HG03097 (cell line): ENCODE data around the gene NGB.

Experiments
- ATAC-seq: cut with Tn5 transposase; IDR thresholded peaks from one replicate; pipeline ENCODE4 v1.9.1; 2021; ENCODE audit not compliant: unreplicated experiment, low FRiP score

NGB gene

DNA sequence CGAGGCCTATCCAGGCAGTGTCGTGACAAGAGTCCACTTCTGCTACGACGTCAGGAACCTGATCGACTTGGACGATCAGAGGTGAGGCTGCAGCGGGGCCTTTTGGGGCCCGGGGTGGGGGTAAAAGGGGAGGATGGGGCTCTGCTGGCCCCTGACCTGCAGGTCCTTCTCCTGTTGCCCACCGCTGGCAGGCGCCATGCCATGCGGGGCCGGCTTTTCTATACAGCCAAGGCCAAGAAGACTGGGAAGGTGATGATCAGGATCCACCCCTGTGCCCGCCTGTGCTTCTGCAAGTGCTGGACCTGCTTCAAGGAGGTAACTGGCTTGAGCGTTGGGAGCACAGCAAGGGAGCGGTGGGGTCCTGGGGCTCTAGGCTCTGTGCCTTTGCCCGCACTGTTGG lies 31.6 kb downstream of the NGB start:
- no peak for ATAC-seq

DNA sequence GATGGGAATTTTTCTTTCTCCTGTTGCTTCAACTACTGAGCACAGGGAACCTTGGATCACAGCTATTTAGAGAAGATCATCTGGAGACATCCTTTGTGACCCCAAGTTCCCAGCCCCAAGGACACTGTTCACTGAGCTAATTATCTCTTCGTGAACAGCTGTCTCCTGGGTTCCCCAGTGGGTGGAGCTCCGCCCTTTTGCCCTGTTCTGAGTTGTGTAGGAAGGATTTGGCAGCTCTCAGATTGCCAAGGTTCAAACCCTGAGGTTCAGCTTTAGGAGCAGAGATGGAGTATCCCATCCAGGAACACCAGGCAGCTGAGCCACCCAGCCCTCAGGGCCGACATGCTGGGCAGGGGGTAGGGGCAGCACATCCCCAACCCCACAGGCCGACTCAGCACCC lies 32.0 kb downstream of the NGB start:
- no peak for ATAC-seq

DNA sequence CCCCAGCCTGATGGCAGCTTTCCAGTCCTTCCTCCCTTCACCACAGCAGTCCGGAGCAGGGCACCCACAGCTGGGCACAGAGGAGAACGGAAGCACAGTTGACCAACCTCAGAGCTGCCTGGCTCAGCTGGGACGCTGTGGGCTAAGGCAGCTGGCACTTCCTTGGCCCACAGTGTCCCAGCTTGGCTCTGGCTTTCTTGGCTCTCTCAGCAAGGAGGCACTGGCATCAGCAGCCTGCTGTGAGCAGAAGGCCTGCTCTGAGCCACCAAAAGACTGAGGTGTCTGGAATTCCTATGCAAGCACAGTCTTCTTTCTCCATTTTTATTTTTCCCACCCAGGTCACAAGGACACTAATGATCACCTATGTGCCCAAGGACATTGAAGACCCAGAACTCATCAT lies 32.6 kb downstream of the NGB start:
- ATAC-seq, result no peak

DNA sequence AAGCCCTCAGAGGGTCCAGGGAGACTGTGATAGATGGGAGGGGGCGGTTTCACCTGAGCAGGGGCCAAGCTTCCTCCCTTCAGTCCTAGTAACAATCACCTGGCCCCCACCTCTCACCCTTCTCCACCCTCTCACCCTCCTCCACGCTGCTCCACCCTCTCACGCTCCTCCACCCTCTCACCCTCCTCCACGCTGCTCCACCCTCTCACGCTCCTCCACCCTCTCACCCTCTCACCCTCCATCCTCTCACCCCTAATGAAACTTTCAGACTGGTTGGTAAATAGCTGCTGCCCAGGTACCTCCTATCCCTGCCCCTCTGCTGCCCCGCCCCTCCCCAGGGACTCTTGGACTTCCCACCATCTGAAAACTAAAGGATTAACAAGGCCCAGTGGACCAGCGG lies 34.2 kb downstream of the NGB start:
- no peak for ATAC-seq

DNA sequence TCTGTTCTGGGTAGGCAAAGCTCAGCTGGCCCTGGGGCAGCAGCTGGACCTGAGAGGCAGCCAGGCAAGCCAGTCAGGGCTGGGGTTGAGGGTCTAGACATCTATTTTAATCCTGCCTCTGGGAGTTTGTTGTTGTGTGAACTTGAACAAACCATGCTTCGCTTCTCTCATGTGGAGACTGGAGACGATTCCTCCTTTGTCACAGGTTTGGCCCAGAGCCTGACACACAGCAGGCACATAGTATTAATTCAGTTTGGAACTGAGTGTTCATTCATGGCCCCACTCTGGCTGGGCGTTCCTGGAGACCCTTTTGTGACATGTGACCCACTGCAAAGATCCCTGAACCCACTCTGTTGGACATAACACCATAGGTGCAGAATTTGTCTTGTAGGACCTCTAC lies 39.3 kb downstream of the NGB start:
- ATAC-seq, result no peak

DNA sequence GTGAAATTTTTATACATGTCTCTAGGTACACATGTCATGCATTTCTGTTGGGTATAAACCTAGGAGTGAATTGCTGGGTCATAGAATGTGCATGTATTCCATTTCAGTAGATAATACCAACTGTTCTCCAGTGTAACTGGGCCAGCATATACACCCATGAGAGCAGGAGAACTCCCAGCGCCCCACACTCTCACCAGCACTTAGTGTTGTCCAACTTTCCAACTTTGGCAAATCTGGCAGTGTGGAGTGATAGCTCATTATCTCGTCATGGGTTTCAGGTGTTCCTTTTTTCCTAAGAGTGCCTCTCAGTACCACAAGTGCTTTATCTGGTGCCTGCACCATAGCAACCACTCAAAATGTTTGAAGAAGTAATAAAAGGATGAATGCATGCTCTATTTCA lies 40.1 kb downstream of the NGB start:
- no peak for ATAC-seq

DNA sequence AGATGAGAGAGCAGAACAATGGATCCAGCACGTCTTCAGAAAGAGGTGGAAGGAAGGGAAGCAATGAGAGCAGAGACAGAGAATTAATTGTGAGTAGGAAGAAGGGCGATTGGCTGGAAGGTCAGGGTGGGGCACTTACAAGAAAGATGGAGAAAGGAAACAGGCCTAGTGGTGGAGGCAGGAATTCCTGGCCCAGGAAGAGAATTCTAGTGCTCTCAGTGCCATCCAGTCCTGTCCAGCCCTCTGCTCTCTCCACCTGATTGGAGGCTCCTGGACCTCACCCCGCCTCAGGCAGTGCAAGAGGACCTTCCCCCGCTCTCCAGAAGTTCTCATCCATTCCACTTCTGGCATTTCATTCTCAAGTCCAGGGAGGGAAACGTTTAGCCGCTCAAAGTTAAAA lies 43.0 kb downstream of the NGB start:
- ATAC-seq, result no peak

DNA sequence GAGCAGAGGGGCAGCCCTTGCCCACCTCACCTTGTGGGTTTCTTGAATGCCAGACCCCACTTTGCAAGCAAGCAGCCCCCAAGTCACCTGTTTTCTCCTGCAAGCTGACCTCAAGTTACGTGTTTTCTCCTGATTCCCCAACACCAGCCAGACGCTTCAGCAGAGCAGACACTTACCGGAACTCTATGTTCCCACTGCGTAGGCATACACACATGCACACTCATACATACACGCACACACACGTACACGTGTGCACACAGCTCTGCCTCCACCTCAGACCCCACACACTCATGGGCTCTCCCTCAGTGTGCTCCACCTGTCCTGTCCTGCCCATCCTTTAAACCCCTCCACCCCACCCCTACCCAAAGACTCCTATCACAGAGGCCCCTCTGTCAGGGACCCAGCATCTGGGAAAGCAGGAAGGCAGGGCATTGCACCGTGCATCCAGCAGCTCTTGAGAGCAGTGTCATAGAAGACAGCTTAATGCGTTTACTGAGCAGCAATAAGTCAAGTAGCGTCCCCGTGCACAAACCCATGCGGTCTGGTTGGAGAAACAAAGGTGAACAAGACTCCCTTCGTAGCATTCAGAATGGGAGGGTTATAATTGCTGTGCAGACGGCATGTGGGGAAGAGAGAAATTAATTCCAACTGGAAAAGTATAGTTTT lies 45.0 kb downstream of the NGB start:
- ATAC-seq, result no peak

DNA sequence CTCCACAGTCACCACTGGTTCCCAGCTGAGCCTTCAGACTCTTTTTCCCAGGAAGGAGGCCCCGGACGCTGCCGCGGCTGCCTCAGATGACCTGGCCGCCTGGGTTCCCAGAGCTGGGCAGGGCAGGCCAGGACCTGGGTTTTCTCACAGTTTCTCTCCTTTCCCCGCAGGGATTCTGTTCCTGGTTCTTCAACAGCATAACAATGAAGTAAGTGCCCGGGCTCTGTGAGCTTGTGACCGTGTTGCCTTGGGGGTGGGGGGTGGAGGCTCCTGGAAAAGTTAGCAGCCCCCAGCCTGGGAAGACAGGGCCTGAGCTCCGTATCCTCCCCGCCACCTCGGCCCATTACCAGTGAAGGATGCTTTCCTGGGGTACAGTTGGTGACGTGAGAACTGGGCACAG lies 45.8 kb downstream of the NGB start:
- no peak for ATAC-seq

DNA sequence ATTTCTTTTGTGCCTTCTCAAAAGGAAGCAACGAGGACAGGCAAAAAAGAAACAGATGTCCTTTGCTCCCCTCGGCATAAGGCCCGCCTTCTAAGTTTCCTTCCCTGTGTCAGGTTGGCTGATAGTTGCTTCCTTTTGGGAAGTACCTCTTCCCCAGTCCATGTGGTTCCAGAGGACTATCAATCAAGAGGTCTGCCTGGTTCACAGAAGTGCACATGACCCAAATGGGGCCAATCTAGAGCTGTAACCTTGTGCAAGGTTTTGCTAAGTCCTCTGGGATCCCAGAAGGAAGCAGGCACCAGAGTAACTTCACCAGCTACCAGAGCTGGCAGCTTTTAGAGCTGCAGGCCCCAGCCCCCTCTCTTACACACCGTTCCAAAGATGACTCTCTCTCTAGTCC lies 46.8 kb downstream of the NGB start:
- no peak for ATAC-seq

DNA sequence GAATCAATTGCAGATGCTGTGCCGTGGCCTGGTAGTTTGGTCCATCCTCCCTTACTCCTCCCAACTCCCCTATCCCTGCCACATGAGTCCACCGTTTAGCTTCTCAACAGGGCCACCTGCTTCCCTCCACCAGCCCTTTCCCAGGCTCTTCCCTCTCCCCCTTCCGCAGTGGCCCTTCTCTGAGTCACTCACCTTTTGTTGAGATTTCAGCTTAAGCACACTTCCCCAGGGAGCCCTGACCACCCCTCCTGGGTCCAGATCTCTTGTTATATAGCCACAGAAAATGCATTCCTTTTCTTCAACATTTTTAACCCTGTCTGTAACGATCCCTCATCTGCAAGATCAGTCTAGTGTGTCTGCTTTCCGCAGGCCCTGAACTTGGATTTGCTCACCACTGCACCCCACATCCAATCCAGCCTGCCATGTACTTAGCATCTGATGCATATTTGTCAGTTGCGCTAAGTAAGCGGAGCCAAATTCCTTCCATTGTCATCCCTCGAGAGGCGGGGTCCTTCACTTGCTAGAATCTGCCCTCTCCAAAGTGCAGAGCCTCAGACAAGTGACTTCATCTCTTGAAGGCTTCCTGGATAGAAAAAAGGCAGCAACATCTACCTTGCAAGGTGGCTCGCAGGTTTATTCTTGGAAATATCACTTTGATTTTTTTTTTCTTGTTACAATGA lies 48.3 kb downstream of the NGB start:
- ATAC-seq, result no peak

DNA sequence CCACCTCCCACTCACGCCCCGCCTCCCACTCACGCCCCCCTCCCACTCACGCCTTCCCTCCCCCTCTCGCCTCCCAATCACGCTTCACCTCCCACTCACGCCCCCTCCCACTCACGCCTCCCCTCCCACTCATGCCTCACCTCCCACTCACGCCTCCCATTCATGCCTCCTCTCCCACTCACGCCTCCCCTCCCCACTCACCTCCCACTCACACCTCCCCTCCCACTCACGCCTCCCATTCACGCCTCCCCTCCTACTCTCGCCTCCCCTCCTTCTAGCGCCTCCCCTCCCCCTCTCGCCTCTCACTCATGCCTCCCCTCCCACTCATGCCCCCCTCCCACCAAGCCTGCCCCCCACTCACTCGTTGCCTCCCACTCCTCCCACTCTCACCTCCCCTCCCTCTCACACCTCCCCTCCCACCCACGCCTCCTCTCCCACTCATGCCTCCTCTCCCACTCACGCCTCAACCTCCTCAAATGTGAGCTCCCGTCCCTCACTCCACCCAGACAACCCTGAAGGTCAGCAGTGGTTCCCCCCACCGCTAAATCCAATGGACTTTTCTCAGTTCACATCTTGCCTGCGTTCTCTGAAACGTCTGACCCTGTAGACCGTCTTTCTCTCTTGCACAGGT lies 49.6 kb downstream of the NGB start:
- no peak for ATAC-seq

DNA sequence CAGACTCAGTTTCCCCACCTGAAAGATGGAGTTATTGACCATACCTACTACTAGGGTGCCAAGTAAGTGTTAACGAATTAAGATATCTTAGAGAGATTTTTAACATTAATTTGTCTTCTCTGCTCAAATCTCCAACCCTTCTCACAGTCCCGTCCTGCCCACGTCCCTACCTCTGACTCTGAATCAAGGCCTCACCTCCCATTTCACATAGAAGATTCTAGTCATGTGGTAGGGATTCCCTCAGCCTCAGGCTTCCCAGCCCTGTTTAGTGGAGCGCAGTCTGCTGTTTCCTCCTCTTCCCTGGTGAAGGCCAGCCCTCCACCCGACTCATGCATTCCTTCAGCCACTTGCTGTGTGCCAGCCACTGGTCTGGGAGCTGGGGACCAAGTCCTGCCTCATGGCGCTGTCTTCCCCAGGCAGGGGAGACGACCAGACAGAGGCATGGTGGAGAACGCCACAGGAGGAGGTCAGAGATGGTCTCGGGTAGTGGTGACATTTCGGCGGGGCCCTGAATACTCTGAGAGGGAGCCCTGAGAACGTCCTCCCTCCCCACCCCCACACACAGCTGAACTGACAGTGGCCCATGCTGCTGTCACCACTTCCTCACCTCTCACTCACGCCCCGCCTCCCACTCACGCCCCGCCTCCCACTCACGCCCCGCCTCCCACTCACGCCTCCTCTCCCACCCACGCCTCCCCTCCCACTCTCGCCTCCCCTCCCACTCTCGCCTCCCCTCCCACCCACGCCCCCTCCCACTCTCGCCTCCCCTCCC lies 50.6 kb downstream of the NGB start:
- no peak for ATAC-seq

DNA sequence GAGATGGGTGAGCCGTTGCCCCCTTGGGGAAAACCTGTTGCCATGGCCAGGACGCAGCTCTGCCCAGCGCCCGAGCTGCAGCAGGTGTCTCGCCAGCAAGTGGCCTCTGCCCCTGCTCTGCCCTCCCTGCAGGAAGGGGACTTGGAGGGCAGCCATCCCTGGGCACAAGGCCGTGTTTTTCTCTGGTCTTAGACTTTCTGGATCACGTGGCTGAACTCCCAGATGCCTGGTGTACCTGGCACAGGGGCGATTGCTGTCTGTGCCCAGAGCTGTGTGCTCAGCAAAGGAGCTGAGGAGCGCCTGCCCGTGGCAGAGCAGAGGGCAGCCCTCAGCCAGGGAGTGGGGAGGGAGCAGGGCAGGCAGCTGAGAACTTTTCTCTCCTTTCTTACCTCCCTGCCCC lies 51.4 kb downstream of the NGB start:
- no peak for ATAC-seq

DNA sequence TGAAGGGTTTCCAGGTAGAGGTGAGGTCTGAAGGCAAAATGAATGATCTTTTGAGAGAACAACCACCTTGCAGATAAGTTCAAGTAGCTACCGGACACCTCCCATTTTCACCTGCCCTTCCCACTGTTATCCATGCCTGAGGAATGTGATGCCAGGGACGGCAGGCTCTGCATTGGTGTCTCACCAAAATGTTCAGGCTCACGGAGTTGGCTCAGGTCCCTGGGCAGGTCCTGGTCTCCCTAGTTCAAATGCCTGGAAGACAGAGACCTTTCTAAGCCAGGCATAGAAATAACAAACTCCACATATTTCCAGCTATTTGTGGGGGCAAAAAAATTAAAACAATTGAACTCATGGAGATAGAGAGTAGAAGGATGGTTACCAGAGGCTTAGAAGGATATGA lies 53.5 kb downstream of the NGB start:
- ATAC-seq, result no peak
